Bronchial epithelial cell (primary cell): ENCODE data around the gene STAMBP. TPM values are rescaled to one million over a fixed set of nuclear protein-coding genes. Genes with fewer than 3 reads are reported as not detected.
A peak's percentile ranks its signal among the peaks of the same experiment; 100 is the strongest.

Experiments used
- DNase-seq: peaks from one replicate; pipeline ENCODE4 v3.0.0-alpha.2; 2010; ENCODE audit warnings: low read depth
- FAIRE-seq: peaks from 2 replicates; lab custom pipeline; 2011; peaks lifted over from hg19 to GRCh38; lab: Jason Lieb, UNC
- H3K27me3 ChIP-seq: 2 replicates; pipeline ENCODE4 v1.5.1; 2011; ENCODE audit warnings: low read length; ENCODE audit not compliant: control insufficient read depth, insufficient read depth
- H3K36me3 ChIP-seq: 2 replicates; pipeline ENCODE4 v1.5.1; 2011; ENCODE audit warnings: low read length; ENCODE audit not compliant: control insufficient read depth, insufficient read depth
- H3K4me3 ChIP-seq: 2 replicates; pipeline ENCODE4 v1.5.1; 2011; ENCODE audit warnings: mild to moderate bottlenecking, low read depth, low read length, control low read depth
- total RNA-seq: library from RNA; depleted of rRNA; stranded (reverse); fragments of >200 nt; gene quantifications from 2 replicates; pipeline ENCODE4 v1.2.1, GENCODE V29; 2014
- TF ChIP-seq, protein P1 (sequence below): IDR thresholded peaks from 2 replicates; pipeline ENCODE4 v1.5.1; 2011; ENCODE audit warnings: mild to moderate bottlenecking, moderate library complexity, low read length, control low read depth, inconsistent platforms; ENCODE audit not compliant: insufficient read depth, severe bottlenecking

The STAMBP gene
- total RNA-seq, 1 donor from 2014 or later, result 24.0 TPM

DNA sequence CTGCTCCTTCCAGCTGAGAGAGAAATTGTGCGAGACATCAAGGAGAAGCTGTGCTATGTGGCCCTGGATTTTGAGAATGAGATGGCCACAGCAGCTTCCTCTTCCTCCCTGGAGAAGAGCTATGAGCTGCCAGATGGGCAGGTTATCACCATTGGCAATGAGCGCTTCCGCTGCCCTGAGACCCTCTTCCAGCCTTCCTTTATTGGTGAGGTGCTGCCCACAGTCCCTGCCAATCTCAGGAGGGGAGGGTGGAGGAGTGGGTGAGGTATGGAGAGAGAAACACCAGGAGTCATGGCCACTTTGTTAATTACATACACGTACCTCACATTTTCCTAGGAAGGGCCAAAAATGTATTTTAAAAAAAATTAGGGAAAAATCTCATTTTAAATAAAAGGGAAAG, 85.9 kb downstream of the STAMBP start:
- TF ChIP-seq, protein P1, sequence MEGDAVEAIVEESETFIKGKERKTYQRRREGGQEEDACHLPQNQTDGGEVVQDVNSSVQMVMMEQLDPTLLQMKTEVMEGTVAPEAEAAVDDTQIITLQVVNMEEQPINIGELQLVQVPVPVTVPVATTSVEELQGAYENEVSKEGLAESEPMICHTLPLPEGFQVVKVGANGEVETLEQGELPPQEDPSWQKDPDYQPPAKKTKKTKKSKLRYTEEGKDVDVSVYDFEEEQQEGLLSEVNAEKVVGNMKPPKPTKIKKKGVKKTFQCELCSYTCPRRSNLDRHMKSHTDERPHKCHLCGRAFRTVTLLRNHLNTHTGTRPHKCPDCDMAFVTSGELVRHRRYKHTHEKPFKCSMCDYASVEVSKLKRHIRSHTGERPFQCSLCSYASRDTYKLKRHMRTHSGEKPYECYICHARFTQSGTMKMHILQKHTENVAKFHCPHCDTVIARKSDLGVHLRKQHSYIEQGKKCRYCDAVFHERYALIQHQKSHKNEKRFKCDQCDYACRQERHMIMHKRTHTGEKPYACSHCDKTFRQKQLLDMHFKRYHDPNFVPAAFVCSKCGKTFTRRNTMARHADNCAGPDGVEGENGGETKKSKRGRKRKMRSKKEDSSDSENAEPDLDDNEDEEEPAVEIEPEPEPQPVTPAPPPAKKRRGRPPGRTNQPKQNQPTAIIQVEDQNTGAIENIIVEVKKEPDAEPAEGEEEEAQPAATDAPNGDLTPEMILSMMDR, result no peak
- FAIRE-seq (no peak), DNase-seq (no peak)
- no peaks in the 10 kb centered on the region for H3K27me3 ChIP-seq
- no peak overlapping the region for H3K4me3 ChIP-seq
- H3K36me3 ChIP-seq, result no peaks in the 10 kb centered on the region

DNA sequence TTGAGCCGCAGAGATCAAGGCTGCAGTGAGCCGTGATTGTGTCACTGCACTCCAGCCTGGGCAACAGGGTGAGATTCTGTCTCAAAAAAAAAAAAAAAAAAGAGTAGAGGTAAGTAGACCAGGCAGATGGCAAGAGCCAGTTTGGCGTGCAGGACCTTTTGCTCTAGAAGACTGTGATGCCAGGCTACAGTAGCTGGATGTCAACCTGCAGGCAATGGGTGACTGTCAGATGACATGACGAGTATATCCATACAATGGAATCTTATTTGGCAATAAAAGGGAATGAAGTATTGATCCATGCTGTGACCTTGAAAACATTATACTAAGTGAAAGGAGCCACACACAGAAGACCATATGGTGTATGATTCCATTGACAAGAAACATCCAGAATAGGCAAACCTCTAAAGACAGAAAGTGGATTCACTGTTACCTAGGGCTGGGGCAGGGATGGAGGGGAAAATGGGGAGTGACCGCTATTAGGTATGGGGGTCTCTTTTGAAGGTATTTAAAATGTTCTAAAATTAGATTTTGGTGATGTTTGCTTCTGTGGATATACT, 86.8 kb downstream of the STAMBP start:
- no peak for DNase-seq
- Histone ChIP-seq H3K27me3 (no peaks in the 10 kb centered on the region), H3K36me3 (no peaks in the 10 kb centered on the region), H3K4me3 (no peak overlapping the region)
- FAIRE-seq, result no peak
- TF ChIP-seq, protein P1, result no peak

DNA sequence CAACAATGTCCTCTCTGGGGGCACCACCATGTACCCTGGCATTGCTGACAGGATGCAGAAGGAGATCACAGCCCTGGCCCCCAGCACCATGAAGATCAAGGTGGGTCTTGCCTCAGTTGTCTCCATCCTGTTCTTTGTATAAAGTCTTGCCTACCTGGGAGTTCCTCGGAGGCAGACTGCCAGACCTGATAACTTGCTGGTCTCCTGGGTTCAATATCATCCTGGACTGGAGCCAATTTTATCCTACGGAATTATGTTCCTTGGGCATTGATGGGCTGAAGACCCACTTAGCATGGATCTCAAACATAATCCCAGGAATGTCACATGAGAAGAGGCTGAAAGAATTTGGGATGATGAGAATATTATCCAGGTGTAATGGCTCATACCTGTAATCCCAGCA, 87.9 kb downstream of the STAMBP start:
- Histone ChIP-seq H3K36me3 (no peaks in the 10 kb centered on the region), H3K27me3 (no peaks in the 10 kb centered on the region), H3K4me3 (no peak overlapping the region)
- TF ChIP-seq, protein P1, result no peak
- DNase-seq, result no peak
- FAIRE-seq, result no peak

DNA sequence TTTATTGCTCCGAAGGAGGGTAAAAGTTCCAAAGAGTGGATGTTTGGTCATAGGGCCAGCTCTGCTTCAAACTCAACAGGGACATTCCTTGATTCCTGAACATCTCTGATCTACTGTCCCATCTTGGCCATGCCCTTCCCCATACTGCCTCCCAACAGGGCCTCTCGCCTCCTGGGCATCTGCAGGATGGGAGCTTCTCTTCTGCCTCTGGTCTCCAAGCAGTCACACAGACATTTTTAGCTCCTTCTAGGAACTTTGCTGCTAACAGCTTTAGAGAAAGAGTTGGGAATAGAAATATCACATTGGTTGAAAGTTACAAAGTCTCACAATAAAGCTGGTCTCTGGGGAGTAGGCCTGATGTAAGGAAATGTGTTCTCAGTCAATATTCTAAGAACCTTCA, 88.5 kb downstream of the STAMBP start:
- no peaks in the 10 kb centered on the region for H3K27me3 ChIP-seq
- TF ChIP-seq, protein P1, result no peak
- H3K4me3 ChIP-seq, result no peak overlapping the region
- DNase-seq, result no peak
- FAIRE-seq, result no peak
- H3K36me3 ChIP-seq, result no peaks in the 10 kb centered on the region

DNA sequence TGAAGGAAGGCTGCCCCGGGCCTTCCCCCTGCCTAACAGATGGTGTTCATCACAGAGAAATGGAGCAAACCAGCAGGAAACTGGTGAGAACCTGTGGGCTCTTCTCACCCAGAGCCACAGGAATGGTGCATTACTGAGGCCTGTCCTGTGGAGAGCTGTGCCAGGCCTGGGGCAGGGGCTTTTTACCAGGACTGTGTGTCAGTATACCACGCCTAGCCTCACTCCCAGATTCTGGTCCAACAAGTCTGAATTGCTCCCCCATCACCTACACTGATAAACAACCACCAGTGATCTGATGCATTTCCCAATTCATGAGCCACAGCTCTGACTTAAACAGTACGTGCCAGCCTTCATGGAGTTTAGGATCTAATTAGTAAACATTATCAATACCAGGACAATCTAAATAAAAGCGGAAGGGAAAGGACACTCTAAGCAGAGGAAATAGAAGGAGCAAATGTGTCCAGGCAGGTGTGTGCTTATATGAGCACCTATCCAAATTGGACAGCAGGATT, 89.0 kb downstream of the STAMBP start:
- Histone ChIP-seq H3K27me3 (no peaks in the 10 kb centered on the region), H3K36me3 (no peaks in the 10 kb centered on the region), H3K4me3 (no peak overlapping the region)
- TF ChIP-seq, protein P1, result no peak
- FAIRE-seq (no peak), DNase-seq (peak; percentile 39)

DNA sequence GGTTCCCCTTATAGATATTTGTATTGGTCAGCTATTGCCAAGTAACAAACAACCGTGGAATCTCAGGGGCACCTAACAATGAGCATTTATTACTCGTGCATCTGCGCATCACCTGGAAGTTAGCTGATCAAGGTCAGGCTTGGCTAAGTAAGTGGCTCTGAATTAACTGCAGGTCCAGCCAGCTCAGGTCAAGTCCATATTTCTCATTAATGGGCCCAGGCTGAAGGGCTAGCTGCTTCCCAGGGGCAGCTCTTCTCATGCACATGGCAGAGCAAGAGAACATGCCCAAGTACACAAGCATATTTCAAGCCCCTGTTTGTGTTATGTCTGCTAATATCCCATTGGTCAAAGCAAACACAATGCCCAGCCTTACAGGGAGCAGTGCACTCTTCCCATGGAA, 90.1 kb downstream of the STAMBP start:
- DNase-seq, result no peak
- TF ChIP-seq, protein P1, result no peak
- Histone ChIP-seq H3K36me3 (no peaks in the 10 kb centered on the region), H3K4me3 (no peak overlapping the region), H3K27me3 (no peaks in the 10 kb centered on the region)
- no peak for FAIRE-seq
